ENCODE measurements around the gene NOTUM. TPM values are rescaled to one million over a fixed set of nuclear protein-coding genes. Genes with fewer than 3 reads are reported as not detected.

The NOTUM gene
- total and polyA plus RNA-seq, 10 of the 15 experiments (the other 5 are each of a cell fraction or from before 2014, with no cell fraction given): 0.04 to 0.13 TPM; not detected in 8

GRCh38 chr17:81967533-81968395 lies 6.8 kb upstream of the NOTUM start (continued):
- no peak for TF ChIP-seq RBBP5 (conservative IDR thresholded peaks at IDR 0.05)
- TF ChIP-seq BCL11A (IDR thresholded peaks at IDR 0.05; ENCODE audit: low read depth, low read length): no peak

- no peak overlapping the region for H3K9ac ChIP-seq (ENCODE audit: control insufficient read depth, insufficient read depth, low read length)
- peak overlapping the region; percentile 5; the same call in 1 of the 2 replicates for H2AFZ ChIP-seq (ENCODE audit: control insufficient read depth, low read depth, low read length)
- H3K27me3 ChIP-seq (replicated peaks in 1 of 2; ENCODE audit: control insufficient read depth in 2 of 2, insufficient read depth in 2 of 2, low read length in 1 of 2): peaks cover 2 to 5% of the 10 kb centered on the region in 2 experiments
- no peaks in the 10 kb centered on the region for H3K36me3 ChIP-seq (ENCODE audit: control insufficient read depth in 2 of 2, insufficient read depth in 2 of 2, low read length in 1 of 2)
- no peak for ATAC-seq
- in situ Hi-C loops (cut with MboI) (no loop called here), intact Hi-C loops (cut with micrococcal nuclease; ENCODE audit: unreplicated experiment) (loop anchor here (5.0 kb wide), 1 partner anchor 40 kb away; the partner anchor contains the start of gene MAFG)
- DNase-seq (ENCODE audit: low read depth, low spot score): no peak
- H4K20me1 ChIP-seq (ENCODE audit: control insufficient read depth, insufficient read depth): no peaks in the 10 kb centered on the region
- POLR2A ChIA-PET: interaction anchor here (0.6 to 2.3 kb wide), 10 partner anchors 9 to 325 kb away, joined by 3 to 18 read pairs (median 3); partner anchors contain the start of genes ASPSCR1, DCXR, FASN and MCRIP1
- SMC1A ChIA-PET (ENCODE audit: uncharacterized antibody, unreplicated experiment): interaction anchor here (1.2 to 2.0 kb wide), 3 partner anchors 10 to 71 kb away, joined by 4 to 9 read pairs (median 7); partner anchors contain the start of genes ASPSCR1 and DCXR
- no peak overlapping the region for H3K4me3 ChIP-seq
- no TSS peak for BruUV-seq (replicated peaks)
- no peak overlapping the region for H3K27ac ChIP-seq (ENCODE audit: control insufficient read depth, insufficient read depth)
- FAIRE-seq: no peak
- no peak for TF ChIP-seq MTA3 (IDR thresholded peaks at IDR 0.05; ENCODE audit: borderline replicate concordance, low read length)
- 44% methylated on average over 5 of the region's 5 CpGs for WGBS (ENCODE audit: insufficient coverage, insufficient replicate concordance, low lambda C conversion rate, missing lambda C conversion rate)
- no peaks in the 10 kb centered on the region for H3K79me2 ChIP-seq (ENCODE audit: control insufficient read depth, insufficient read depth, low read length)
- CTCF ChIA-PET: interaction anchor here (0.7 to 2.9 kb wide), 3 partner anchors 8 to 54 kb away, joined by 3 to 28 read pairs (median 4); partner anchors contain the start of genes CENPX and LRRC45
- H3K4me1 ChIP-seq (ENCODE audit: control insufficient read depth, insufficient read depth, low read length): peaks cover 18% of the 10 kb centered on the region
- peak overlapping the region; percentile 49 for H3K4me2 ChIP-seq (ENCODE audit: control insufficient read depth, insufficient read depth)
- no peaks in the 10 kb centered on the region for H3K9me3 ChIP-seq (replicated peaks; ENCODE audit: control insufficient read depth, insufficient read depth, low read length)
- RAD21 ChIA-PET (ENCODE audit: unreplicated experiment): interaction anchor here (0.6 to 1.9 kb wide), 4 partner anchors 8 to 73 kb away, joined by 4 to 12 read pairs (median 6); partner anchors contain the start of genes CENPX and LRRC45
Observed at GRCh38 chr17:81967244-81967532, 6.2 kb upstream of the NOTUM start.
